Endometrial microvascular endothelial cells (primary cell): ENCODE data around the gene MROH9. TPM values are rescaled to one million over a fixed set of nuclear protein-coding genes. Genes with fewer than 3 reads are reported as not detected.
"Not testable (repeated sequence)": the region's sequence is repeated elsewhere in the genome, so short reads cannot be mapped to it uniquely, and the experiment has no call there.

Experiments used
- in situ Hi-C: cut with HindIII; loops from 2 replicates; pipeline ENCODE4 v1.10.0; 2017; ENCODE audit warnings: low sequenced_read_pairs, low pct_unique_long_range_greater_than_20kb; ENCODE audit errors: inconsistent ontology term
- total RNA-seq: library from RNA; depleted of rRNA; stranded (reverse); fragments of >200 nt; gene quantifications from one replicate; pipeline ENCODE4 v1.2.3, GENCODE V29; 2015; ENCODE audit errors: inconsistent ontology term

MROH9 gene
- total RNA-seq, result not detected

GRCh38 chr1:170935231-170935630, at the start of gene MROH9:
TSS of gene MROH9 (plus strand) at chr1:170935534. CDS start at chr1:170945557, 10,023 bp downstream.
- in situ Hi-C loops, result no loop called here

- in situ Hi-C loops, result no loop called here
Measured at GRCh38 chr1:170885551-170885950, 49.8 kb upstream of the MROH9 start.

GRCh38 chr1:170886460-170886859, 48.9 kb upstream of the MROH9 start:
- in situ Hi-C loops, result no loop called here

GRCh38 chr1:170887726-170888125, 47.6 kb upstream of the MROH9 start:
- in situ Hi-C loops, result no loop called here

GRCh38 chr1:170891872-170892271, 43.5 kb upstream of the MROH9 start:
- in situ Hi-C loops, result no loop called here

GRCh38 chr1:170893655-170894297, 41.6 kb upstream of the MROH9 start:
- in situ Hi-C loops, result no loop called here

GRCh38 chr1:170903961-170904360, 31.4 kb upstream of the MROH9 start:
- in situ Hi-C loops, result no loop called here

- in situ Hi-C loops, result no loop called here
Measured at GRCh38 chr1:170908942-170909341, 26.4 kb upstream of the MROH9 start.

GRCh38 chr1:170910273-170910672, 25.1 kb upstream of the MROH9 start:
- in situ Hi-C loops, result no loop called here

GRCh38 chr1:170917373-170917772, 18.0 kb upstream of the MROH9 start:
- in situ Hi-C loops, result no loop called here

GRCh38 chr1:170924656-170925055, 10.7 kb upstream of the MROH9 start:
- in situ Hi-C loops, result not testable (repeated sequence)

- in situ Hi-C loops, result no loop called here
Measured at GRCh38 chr1:170927955-170928840, 7.1 kb upstream of the MROH9 start.

- in situ Hi-C loops, result no loop called here
Measured at GRCh38 chr1:170929412-170929834, 5.9 kb upstream of the MROH9 start.

- in situ Hi-C loops, result no loop called here
Measured at GRCh38 chr1:170929835-170930554, 5.3 kb upstream of the MROH9 start.

GRCh38 chr1:170931650-170932049, 3.7 kb upstream of the MROH9 start:
- in situ Hi-C loops, result no loop called here

- in situ Hi-C loops, result no loop called here
Measured at GRCh38 chr1:170932236-170932635, 3.1 kb upstream of the MROH9 start.

- in situ Hi-C loops, result no loop called here
Measured at GRCh38 chr1:170938281-170938680, 2.9 kb downstream of the MROH9 start.

GRCh38 chr1:170939476-170939875, 4.1 kb downstream of the MROH9 start:
- in situ Hi-C loops, result no loop called here

GRCh38 chr1:170951744-170952143, 16.4 kb downstream of the MROH9 start:
- in situ Hi-C loops, result not testable (repeated sequence)

- in situ Hi-C loops, result no loop called here
Measured at GRCh38 chr1:170959385-170959784, 24.1 kb downstream of the MROH9 start.
